ENCODE results near the gene SFXN5.

- TF ChIP-seq CTCF (IDR thresholded peaks at IDR 0.05; ENCODE audit: extremely low read depth in 1 of 2, insufficient read depth in 1 of 2, low read depth in 1 of 2, low read length in 2 of 2) (no peak), POLR2AphosphoS5 (IDR thresholded peaks at IDR 0.05; ENCODE audit: insufficient read depth, low read depth, low read length) (no peak), MAX (IDR thresholded peaks at IDR 0.05; ENCODE audit: insufficient read depth, insufficient read length) (no peak), POLR2A (IDR thresholded peaks at IDR 0.05; ENCODE audit: low read depth, low read length) (no peak)
Measured at GRCh38 chr2:72953976-72954375, 117.5 kb downstream of the SFXN5 start.
